Testis (tissue), 3 donors: ENCODE data around the gene PHIP. TPM values are rescaled to one million over a fixed set of nuclear protein-coding genes. Genes with fewer than 3 reads are reported as not detected.

ENCODE experiments used
- DNase-seq: peaks from one replicate; pipeline ENCODE4 v3.0.0-alpha.2; 2019
- H3K27ac ChIP-seq, 2 donors: fragments of 200-600 bp; sonication (generic); one replicate each; pipeline ENCODE4 v1.5.1; 2019
- H3K27me3 ChIP-seq: fragments of 200-600 bp; sonication (generic); one replicate; pipeline ENCODE4 v1.5.1; 2019
- H3K36me3 ChIP-seq: fragments of 200-600 bp; sonication (generic); one replicate; pipeline ENCODE4 v1.5.1; 2017; ENCODE audit warnings: low read depth; ENCODE audit errors: missing control alignments
- H3K4me1 ChIP-seq: fragments of 200-600 bp; sonication (generic); one replicate; pipeline ENCODE4 v1.5.1; 2019
- H3K4me3 ChIP-seq, 2 donors: fragments of 200-600 bp; sonication (generic); one replicate each; pipeline ENCODE4 v1.5.1; 2017 to 2019
- H3K9me3 ChIP-seq: fragments of 200-600 bp; sonication (generic); one replicate; pipeline ENCODE4 v1.5.1; 2017
- POLR2A ChIP-seq: fragments of 450-650 bp; IDR thresholded peaks from one replicate; pipeline ENCODE4 v1.6.1; 2017; ENCODE audit warnings: antibody characterized with exemption, mild to moderate bottlenecking, moderate library complexity
- WGBS, 2 donors: methylation state at CpG; one replicate each; pipeline ENCODE4 v1.1.5; 2018; 5-methylcytosine and 5-hydroxymethylcytosine counted together
- intact Hi-C: fragments of 100-400 bp; cut with DNase I; formaldehyde crosslinking; loops from one replicate; pipeline ENCODE4 v1.15.1; 2023; ENCODE audit warnings: low total_unique reads
- polyA plus RNA-seq: library from polyadenylated mRNA; stranded (reverse); fragments of 350-450 nt; fragmentation: Illumina TruSeq; extraction: RNeasy Lipid Tissue Mini Kit (QIAGEN cat#74804); gene quantifications from one replicate; pipeline ENCODE4 v1.2.3, GENCODE V29; 2014; ENCODE audit warnings: low read depth, low replicate concordance; ENCODE audit not compliant: insufficient read depth
- total RNA-seq, 2 donors: library from RNA; depleted of rRNA; stranded (reverse); fragments of >200 nt; gene quantifications; one replicate each; pipeline ENCODE4 v1.2.3, GENCODE V29; 2016
- TF ChIP-seq, protein P1 (sequence below), 3 experiments: fragments of 450-650 bp in 2 of 3; fragments of 200-600 bp in 1 of 3; sonication (generic) in 1 of 3; IDR thresholded peaks; one replicate each; pipeline ENCODE4 v1.5.1; 2016 to 2019; ENCODE audit warnings: antibody characterized with exemption in 3 of 3, mild to moderate bottlenecking in 2 of 3, moderate library complexity in 1 of 3

PHIP gene
- total and polyA plus RNA-seq, 3 donors from 2014 or later = 9.0 to 43.9 (median 43.5) TPM

DNA sequence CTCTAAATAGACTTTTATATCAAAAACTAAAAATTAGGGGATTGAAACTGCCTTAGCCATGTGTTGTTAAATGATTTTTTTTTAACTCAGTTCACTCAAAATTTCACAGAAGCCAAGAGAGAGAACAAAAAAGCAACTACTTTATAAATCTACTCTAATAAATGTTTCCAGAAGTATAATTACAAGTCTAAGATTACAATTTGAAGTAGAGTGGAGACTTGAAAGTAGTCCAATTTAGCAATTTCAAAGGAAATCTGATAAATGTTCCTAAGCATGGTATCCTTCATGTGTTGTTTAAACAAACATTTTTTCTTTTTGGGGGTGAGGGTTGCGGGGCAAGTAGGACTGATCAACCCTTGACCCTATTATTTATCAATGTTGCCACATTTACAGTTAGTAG lies 72.6 kb downstream of the PHIP start:
- intact Hi-C loops = no loop called here
- TF ChIP-seq POLR2A = no peak
- TF ChIP-seq, protein P1, sequence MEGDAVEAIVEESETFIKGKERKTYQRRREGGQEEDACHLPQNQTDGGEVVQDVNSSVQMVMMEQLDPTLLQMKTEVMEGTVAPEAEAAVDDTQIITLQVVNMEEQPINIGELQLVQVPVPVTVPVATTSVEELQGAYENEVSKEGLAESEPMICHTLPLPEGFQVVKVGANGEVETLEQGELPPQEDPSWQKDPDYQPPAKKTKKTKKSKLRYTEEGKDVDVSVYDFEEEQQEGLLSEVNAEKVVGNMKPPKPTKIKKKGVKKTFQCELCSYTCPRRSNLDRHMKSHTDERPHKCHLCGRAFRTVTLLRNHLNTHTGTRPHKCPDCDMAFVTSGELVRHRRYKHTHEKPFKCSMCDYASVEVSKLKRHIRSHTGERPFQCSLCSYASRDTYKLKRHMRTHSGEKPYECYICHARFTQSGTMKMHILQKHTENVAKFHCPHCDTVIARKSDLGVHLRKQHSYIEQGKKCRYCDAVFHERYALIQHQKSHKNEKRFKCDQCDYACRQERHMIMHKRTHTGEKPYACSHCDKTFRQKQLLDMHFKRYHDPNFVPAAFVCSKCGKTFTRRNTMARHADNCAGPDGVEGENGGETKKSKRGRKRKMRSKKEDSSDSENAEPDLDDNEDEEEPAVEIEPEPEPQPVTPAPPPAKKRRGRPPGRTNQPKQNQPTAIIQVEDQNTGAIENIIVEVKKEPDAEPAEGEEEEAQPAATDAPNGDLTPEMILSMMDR (IDR thresholded peaks at IDR 0.05) = no peak
- Histone ChIP-seq H3K4me3 (no peak overlapping the region), H3K4me1 (no peaks in the 10 kb centered on the region), H3K27ac (no peak overlapping the region), H3K36me3 (no peaks in the 10 kb centered on the region), H3K9me3 (no peaks in the 10 kb centered on the region), H3K27me3 (no peaks in the 10 kb centered on the region)
- DNase-seq = no peak
- WGBS, 2 donors = 69 to 71% methylated on average over 1 of the region's 1 CpG

DNA sequence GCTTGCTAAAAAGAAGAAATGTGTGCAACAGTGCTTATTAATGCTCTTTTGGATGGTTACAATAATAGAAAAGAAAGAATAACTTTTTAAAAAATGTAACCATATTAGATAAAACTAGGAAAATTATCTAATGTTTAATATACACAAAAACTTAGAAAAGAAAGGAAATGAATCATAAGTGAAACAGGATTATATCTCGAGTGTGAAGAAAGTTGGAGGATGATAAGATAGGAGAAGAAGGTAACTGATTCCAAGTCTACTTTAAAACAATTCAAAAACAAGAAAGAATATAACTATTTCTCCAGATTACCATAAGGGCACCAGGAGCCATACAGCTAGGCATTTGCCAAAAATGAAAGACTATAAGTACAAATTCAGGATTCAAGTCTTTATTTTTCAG lies 73.0 kb downstream of the PHIP start:
- WGBS, 2 donors = 53 to 65% methylated on average over 1 of the region's 1 CpG

DNA sequence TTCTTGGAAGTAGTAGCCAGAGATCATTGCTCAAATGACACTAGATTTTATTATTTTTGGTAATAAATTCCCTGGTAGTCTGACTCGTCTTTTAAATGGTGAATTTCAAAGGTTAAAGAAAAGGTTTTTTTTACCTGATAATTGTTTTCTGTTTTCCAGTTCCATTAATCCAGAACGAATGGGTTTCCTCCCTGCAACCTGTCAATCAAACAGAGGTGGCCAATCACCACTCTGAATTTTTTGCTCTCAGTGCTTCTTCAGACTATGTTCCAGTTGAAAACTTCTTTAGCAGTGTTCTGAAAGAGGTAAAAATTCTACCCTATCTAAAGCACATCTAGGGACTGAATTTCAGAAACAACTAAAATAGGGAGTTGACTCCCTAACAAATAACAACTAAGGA lies 73.8 kb downstream of the PHIP start:
- no peaks in the 10 kb centered on the region for H3K36me3 ChIP-seq
- DNase-seq = no peak
- no peak overlapping the region for H3K4me3 ChIP-seq
- intact Hi-C loops = no loop called here
- H3K27me3 ChIP-seq = no peaks in the 10 kb centered on the region
- no peak overlapping the region for H3K27ac ChIP-seq
- no peaks in the 10 kb centered on the region for H3K4me1 ChIP-seq
- 87 to 94% methylated on average over 2 of the region's 2 CpGs for WGBS, 2 donors
- no peaks in the 10 kb centered on the region for H3K9me3 ChIP-seq
- no peak for TF ChIP-seq POLR2A
- TF ChIP-seq, protein P1 (IDR thresholded peaks at IDR 0.05) = no peak

More for the DNA sequence above, 73.0 kb downstream of the PHIP start:
- H3K27me3 ChIP-seq = no peaks in the 10 kb centered on the region
- H3K4me3 ChIP-seq = no peak overlapping the region
- no peak for DNase-seq
- H3K4me1 ChIP-seq = no peaks in the 10 kb centered on the region
- no peaks in the 10 kb centered on the region for H3K9me3 ChIP-seq
- intact Hi-C loops = no loop called here
- TF ChIP-seq, protein P1 (IDR thresholded peaks at IDR 0.05) = no peak
- no peak for TF ChIP-seq POLR2A
- no peak overlapping the region for H3K27ac ChIP-seq
- no peaks in the 10 kb centered on the region for H3K36me3 ChIP-seq

DNA sequence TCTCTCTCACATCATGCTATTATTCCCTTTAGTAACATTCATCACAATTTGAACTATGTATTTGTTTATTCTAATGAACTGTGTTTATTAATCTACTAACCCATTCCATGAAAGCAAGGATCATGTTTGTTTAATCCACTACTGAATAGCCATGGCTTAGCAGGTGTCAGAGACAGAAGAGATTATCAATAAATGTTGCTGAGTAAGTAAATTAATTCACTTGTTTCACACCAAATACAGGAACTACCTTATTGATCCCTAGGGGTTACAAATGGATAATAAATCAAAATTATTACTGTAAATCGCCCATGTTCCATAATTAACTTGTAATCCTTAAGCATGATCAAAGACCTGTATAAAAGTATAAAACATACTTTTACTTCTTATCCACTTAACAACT lies 76.6 kb downstream of the PHIP start:
- 88 to 95% methylated on average over 1 of the region's 1 CpG for WGBS, 2 donors
- TF ChIP-seq, protein P1 (IDR thresholded peaks at IDR 0.05) = no peak
- TF ChIP-seq POLR2A = no peak
- H3K27ac ChIP-seq = no peak overlapping the region
- H3K9me3 ChIP-seq = no peaks in the 10 kb centered on the region
- H3K4me3 ChIP-seq = no peak overlapping the region
- intact Hi-C loops = no loop called here
- H3K27me3 ChIP-seq = no peaks in the 10 kb centered on the region
- no peaks in the 10 kb centered on the region for H3K36me3 ChIP-seq
- no peak for DNase-seq
- H3K4me1 ChIP-seq = no peaks in the 10 kb centered on the region

DNA sequence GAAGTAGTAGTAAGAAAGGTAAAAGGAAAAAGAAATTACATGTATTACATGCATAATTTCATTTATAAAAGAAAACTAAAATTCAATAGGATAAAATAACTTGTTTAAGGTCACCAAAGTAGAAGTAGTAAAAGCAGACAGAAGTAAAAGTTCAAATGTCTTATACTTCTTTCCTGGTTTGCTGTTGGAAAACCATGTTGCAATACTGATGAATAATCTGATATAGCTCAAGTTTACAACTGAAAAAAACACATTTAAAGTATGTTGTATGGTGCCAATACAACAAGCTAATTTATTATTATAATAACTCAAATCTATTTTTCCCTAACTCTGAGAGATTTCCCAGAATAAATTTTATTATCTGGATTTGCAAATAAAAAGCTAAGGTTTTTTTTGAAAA lies 78.3 kb downstream of the PHIP start:
- no peaks in the 10 kb centered on the region for H3K36me3 ChIP-seq
- TF ChIP-seq, protein P1 (IDR thresholded peaks at IDR 0.05) = no peak
- TF ChIP-seq POLR2A = no peak
- no peak overlapping the region for H3K27ac ChIP-seq
- intact Hi-C loops = no loop called here
- H3K4me3 ChIP-seq = no peak overlapping the region
- DNase-seq = no peak
- no peaks in the 10 kb centered on the region for H3K4me1 ChIP-seq
- no peaks in the 10 kb centered on the region for H3K27me3 ChIP-seq
- no peaks in the 10 kb centered on the region for H3K9me3 ChIP-seq
